H9 (cell line): ENCODE results near the gene KAZN. TPM values are rescaled to one million over a fixed set of nuclear protein-coding genes. Genes with fewer than 3 reads are reported as not detected.

Experiments used
- DNase-seq: peaks from one replicate; pipeline ENCODE4 v3.0.0-alpha.2; 2017
- H2AFZ ChIP-seq: one replicate; pipeline ENCODE4 v1.6.1; 2013; ENCODE audit warnings: mild to moderate bottlenecking, low read length, control low read depth, moderate library complexity
- H2AK5ac ChIP-seq: 2 replicates; pipeline ENCODE4 v1.6.1; 2013; ENCODE audit warnings: low read length, control low read depth, mixed read lengths; ENCODE audit not compliant: insufficient read length
- H2BK120ac ChIP-seq: one replicate; pipeline ENCODE4 v1.6.1; 2013; ENCODE audit warnings: low read depth, mild to moderate bottlenecking, low read length, control low read depth, inconsistent platforms; ENCODE audit not compliant: poor library complexity, severe bottlenecking
- H2BK12ac ChIP-seq: 2 replicates; pipeline ENCODE4 v1.6.1; 2013; ENCODE audit warnings: low read length, control low read depth, mixed read lengths, low read depth; ENCODE audit not compliant: insufficient read length
- H2BK15ac ChIP-seq: 2 replicates; pipeline ENCODE4 v1.6.1; 2013; ENCODE audit warnings: low read depth, low read length, control low read depth
- H2BK20ac ChIP-seq: one replicate; pipeline ENCODE4 v1.6.1; 2013; ENCODE audit warnings: low read depth, mild to moderate bottlenecking, low read length, control low read depth, inconsistent platforms; ENCODE audit not compliant: poor library complexity, severe bottlenecking
- H2BK5ac ChIP-seq: 2 replicates; pipeline ENCODE4 v1.6.1; 2013; ENCODE audit warnings: low read length, control low read depth, mixed read lengths; ENCODE audit not compliant: insufficient read length
- H3K14ac ChIP-seq: 2 replicates; pipeline ENCODE4 v1.6.1; 2013; ENCODE audit warnings: low read length, control low read depth; ENCODE audit not compliant: insufficient read depth
- H3K18ac ChIP-seq: 2 replicates; pipeline ENCODE4 v1.6.1; 2013; ENCODE audit warnings: low read depth, mild to moderate bottlenecking, mixed read lengths, low read length, control low read depth; ENCODE audit not compliant: insufficient read length
- H3K23ac ChIP-seq: 2 replicates; pipeline ENCODE4 v1.6.1; 2013; ENCODE audit warnings: low read length, control low read depth, mixed read lengths, low read depth; ENCODE audit not compliant: insufficient read length
- H3K23me2 ChIP-seq: 2 replicates; pipeline ENCODE4 v1.6.1; 2013; ENCODE audit warnings: low read depth, mild to moderate bottlenecking, mixed read lengths, low read length, control low read depth; ENCODE audit not compliant: insufficient read length, poor library complexity, severe bottlenecking
- H3K27ac ChIP-seq: 2 replicates; pipeline ENCODE4 v1.5.1; 2013; ENCODE audit warnings: low read length, control low read depth, mixed read lengths, low read depth; ENCODE audit not compliant: insufficient read length
- H3K27me3 ChIP-seq: 2 replicates; pipeline ENCODE4 v1.6.1; 2013; ENCODE audit warnings: low read length, control low read depth, inconsistent platforms; ENCODE audit not compliant: insufficient read depth
- H3K4ac ChIP-seq: 2 replicates; pipeline ENCODE4 v1.6.1; 2013; ENCODE audit warnings: low read depth, mild to moderate bottlenecking, control low read depth, inconsistent platforms, low read length, moderate library complexity
- H3K4me1 ChIP-seq: 2 replicates; pipeline ENCODE4 v1.6.1; 2013; ENCODE audit warnings: low read length, control low read depth, inconsistent platforms; ENCODE audit not compliant: insufficient read depth
- H3K4me2 ChIP-seq: 2 replicates; pipeline ENCODE4 v1.6.1; 2013; ENCODE audit warnings: low read length, control low read depth, mixed read lengths; ENCODE audit not compliant: insufficient read length, insufficient read depth
- H3K56ac ChIP-seq: 2 replicates; pipeline ENCODE4 v1.6.1; 2013; ENCODE audit warnings: low read depth, mild to moderate bottlenecking, mixed read lengths, low read length, control low read depth; ENCODE audit not compliant: insufficient read length
- H3K79me1 ChIP-seq: 2 replicates; pipeline ENCODE4 v1.6.1; 2013; ENCODE audit warnings: low read depth, mild to moderate bottlenecking, moderate library complexity, low read length, control low read depth, inconsistent platforms; ENCODE audit not compliant: insufficient read depth, poor library complexity, severe bottlenecking
- H3K79me2 ChIP-seq: 2 replicates; pipeline ENCODE4 v1.6.1; 2013; ENCODE audit warnings: low read length, control low read depth, inconsistent platforms; ENCODE audit not compliant: insufficient read depth
- H3K9ac ChIP-seq: 2 replicates; pipeline ENCODE4 v1.6.1; 2013; ENCODE audit warnings: low read length, control low read depth, mixed read lengths; ENCODE audit not compliant: insufficient read length; ENCODE audit errors: extremely low read depth
- H3K9me3 ChIP-seq: one replicate; pipeline ENCODE4 v1.6.1; 2013; ENCODE audit warnings: low read depth, low read length, inconsistent platforms; ENCODE audit not compliant: control insufficient read depth
- H3T11ph ChIP-seq: one replicate; pipeline ENCODE4 v1.6.1; 2013; ENCODE audit warnings: mild to moderate bottlenecking, low read length, control low read depth, inconsistent platforms
- H4K20me1 ChIP-seq: one replicate; pipeline ENCODE4 v1.6.1; 2013; ENCODE audit not compliant: control insufficient read depth, insufficient read length, insufficient read depth
- H4K5ac ChIP-seq: 2 replicates; pipeline ENCODE4 v1.6.1; 2013; ENCODE audit warnings: low read depth, mild to moderate bottlenecking, mixed read lengths, low read length, control low read depth; ENCODE audit not compliant: insufficient read length
- H4K8ac ChIP-seq: replicated peaks from 2 replicates; pipeline ENCODE4 v1.6.1; 2013; ENCODE audit warnings: low read length, control low read depth, mixed read lengths, low read depth; ENCODE audit not compliant: insufficient read length
- H4K91ac ChIP-seq: 2 replicates; pipeline ENCODE4 v1.6.1; 2013; ENCODE audit warnings: low read depth, mild to moderate bottlenecking, moderate library complexity, mixed read lengths, low read length, control low read depth; ENCODE audit not compliant: insufficient read length
- H3K27ac Mint-ChIP-seq, 3 experiments: 2 replicates in 2 of 3; 3 replicates in 1 of 3; pipeline ENCODE4 v1.8.0; 2020 to 2021; ENCODE audit warnings: mixed read lengths in 3 of 3, mild to moderate bottlenecking in 1 of 3, moderate library complexity in 1 of 3
- H3K27me3 Mint-ChIP-seq: 2 replicates; pipeline ENCODE4 v1.8.0; 2021; ENCODE audit warnings: low read depth, mild to moderate bottlenecking, moderate library complexity, mixed read lengths
- H3K36me3 Mint-ChIP-seq, 3 experiments: 2 replicates in 2 of 3; 3 replicates in 1 of 3; pipeline ENCODE4 v1.8.0; 2020 to 2021; ENCODE audit warnings: low read depth in 3 of 3, mixed read lengths in 3 of 3; ENCODE audit not compliant: insufficient read depth in 1 of 3
- H3K4me1 Mint-ChIP-seq, 2 experiments: 2 replicates each; pipeline ENCODE4 v1.8.0; 2020; ENCODE audit warnings: mixed read lengths in 2 of 2
- H3K4me3 Mint-ChIP-seq, 2 experiments: 2 replicates in 1 of 2; 3 replicates in 1 of 2; pipeline ENCODE4 v1.8.0; 2020 to 2021; ENCODE audit warnings: mild to moderate bottlenecking in 2 of 2, mixed read lengths in 2 of 2, moderate library complexity in 1 of 2
- H3K9me3 Mint-ChIP-seq, 2 experiments: 2 replicates in 1 of 2; 3 replicates in 1 of 2; pipeline ENCODE4 v1.8.0; 2020; ENCODE audit warnings: mild to moderate bottlenecking in 2 of 2, mixed read lengths in 2 of 2, moderate library complexity in 1 of 2
- CTCF ChIP-seq: fragments of 200-600 bp; sonication (generic); conservative IDR thresholded peaks from 3 replicates; pipeline ENCODE4 v1.8.0; 2021; ENCODE audit warnings: antibody characterized with exemption, mild to moderate bottlenecking
- WGBS: extraction: QIAGEN DNeasy Blood & Tissue Kit; methylation state at CpG from one replicate; pipeline ENCODE4 v1.1.7; 2013; ENCODE audit warnings: missing lambda C conversion rate, low lambda C conversion rate, mixed read lengths; ENCODE audit not compliant: insufficient read length; ENCODE audit errors: extremely low coverage; 5-methylcytosine and 5-hydroxymethylcytosine counted together
- total RNA-seq: library from RNA; stranded (reverse); gene quantifications from 2 replicates; pipeline ENCODE4 v1.2.1, GENCODE V29; 2021

KAZN gene
- total RNA-seq, 1 experiment from 2014 or later = 7.6 TPM

- H3K9me3 Mint-ChIP-seq = no peaks in the 10 kb centered on the region
- Histone ChIP-seq H3K14ac (no peak overlapping the region; the same call in 1 of the 2 replicates), H2AFZ (no peak overlapping the region), H2BK120ac (no peak overlapping the region), H2BK20ac (no peak overlapping the region), H3K23ac (no peak overlapping the region), H3T11ph (no peak overlapping the region), H3K79me1 (no peaks in the 10 kb centered on the region), H3K4me1 (peaks cover 14% of the 10 kb centered on the region; the same call in 1 of the 2 replicates), H3K4me2 (no peak overlapping the region), H2BK15ac (no peak overlapping the region), H3K23me2 (no peaks in the 10 kb centered on the region), H2AK5ac (no peak overlapping the region), H3K27me3 (no peaks in the 10 kb centered on the region), H2BK5ac (no peak overlapping the region), H3K27ac (no peak overlapping the region), H4K91ac (no peak overlapping the region), H3K9ac (no peak overlapping the region), H3K56ac (no peak overlapping the region), H2BK12ac (no peak overlapping the region), H3K18ac (no peak overlapping the region), H3K79me2 (no peaks in the 10 kb centered on the region), H4K5ac (no peak overlapping the region), H4K20me1 (no peaks in the 10 kb centered on the region), H3K4ac (no peak overlapping the region), H3K9me3 (no peaks in the 10 kb centered on the region), H4K8ac (no peak overlapping the region)
- H3K36me3 Mint-ChIP-seq = no peaks in the 10 kb centered on the region
- WGBS = no CpG with 5 or more reads among the region's 10 CpGs
- peak; percentile 37 for DNase-seq
- H3K4me1 Mint-ChIP-seq = peaks cover 47 to 49% of the 10 kb centered on the region in 2 experiments
- H3K27me3 Mint-ChIP-seq = no peaks in the 10 kb centered on the region
- peak; percentile 54 for TF ChIP-seq CTCF
- no peak overlapping the region for H3K27ac Mint-ChIP-seq
- H3K4me3 Mint-ChIP-seq = no peak overlapping the region
Measured at GRCh38 chr1:14787604-14788003, 189.1 kb downstream of the KAZN start.
